ENCODE measurements around the gene MYEF2.
A peak's percentile ranks its signal among the peaks of the same experiment; 100 is the strongest.

MYEF2 gene, protein sequence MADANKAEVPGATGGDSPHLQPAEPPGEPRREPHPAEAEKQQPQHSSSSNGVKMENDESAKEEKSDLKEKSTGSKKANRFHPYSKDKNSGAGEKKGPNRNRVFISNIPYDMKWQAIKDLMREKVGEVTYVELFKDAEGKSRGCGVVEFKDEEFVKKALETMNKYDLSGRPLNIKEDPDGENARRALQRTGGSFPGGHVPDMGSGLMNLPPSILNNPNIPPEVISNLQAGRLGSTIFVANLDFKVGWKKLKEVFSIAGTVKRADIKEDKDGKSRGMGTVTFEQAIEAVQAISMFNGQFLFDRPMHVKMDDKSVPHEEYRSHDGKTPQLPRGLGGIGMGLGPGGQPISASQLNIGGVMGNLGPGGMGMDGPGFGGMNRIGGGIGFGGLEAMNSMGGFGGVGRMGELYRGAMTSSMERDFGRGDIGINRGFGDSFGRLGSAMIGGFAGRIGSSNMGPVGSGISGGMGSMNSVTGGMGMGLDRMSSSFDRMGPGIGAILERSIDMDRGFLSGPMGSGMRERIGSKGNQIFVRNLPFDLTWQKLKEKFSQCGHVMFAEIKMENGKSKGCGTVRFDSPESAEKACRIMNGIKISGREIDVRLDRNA

DNA sequence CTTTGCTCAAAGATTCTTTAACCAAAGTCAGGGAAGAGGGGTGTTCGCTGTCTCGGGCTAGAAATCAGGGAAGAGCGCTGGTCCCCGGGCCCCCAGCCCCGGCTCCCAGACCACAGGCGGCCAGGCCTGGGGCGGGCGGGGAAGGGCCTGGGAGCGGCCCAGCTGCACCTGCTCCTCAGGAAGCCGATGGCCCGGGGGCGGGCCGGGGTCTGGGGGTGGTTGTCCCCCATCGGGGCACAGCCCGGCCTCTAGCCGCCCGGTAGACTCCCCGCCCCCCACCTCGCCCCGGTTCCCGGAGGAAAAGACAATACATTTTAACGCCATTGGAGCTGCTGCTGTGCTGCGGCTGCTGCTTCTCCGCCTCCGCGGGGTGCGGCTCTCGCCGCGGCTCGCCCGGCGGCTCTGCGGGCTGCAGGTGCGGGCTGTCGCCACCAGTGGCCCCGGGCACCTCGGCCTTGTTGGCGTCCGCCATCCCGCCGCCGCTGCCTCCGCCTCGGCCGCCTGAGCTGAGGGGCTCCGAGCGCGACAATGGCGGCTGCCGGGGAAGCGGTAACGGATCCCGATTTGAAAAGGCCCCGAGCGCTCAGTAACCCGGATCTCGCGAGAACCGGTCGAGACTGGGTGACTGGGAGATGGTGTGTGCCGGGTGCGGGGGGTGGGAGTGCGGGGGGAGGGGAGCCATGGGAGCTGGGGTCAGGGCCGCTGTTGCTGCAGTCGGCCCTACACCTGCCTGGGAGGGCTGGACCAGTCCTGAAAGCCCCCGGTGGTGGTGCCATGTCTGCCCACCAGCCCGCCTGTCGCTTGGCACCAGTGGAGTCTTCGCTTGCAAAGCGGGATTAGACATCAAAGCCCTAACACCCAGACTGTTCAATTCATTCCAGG, at the start of gene MYEF2:
Gene MYEF2, minus strand, starts transcription at position 530 of the 882 bp plus-strand sequence. Its CDS starts 58 bp downstream, at position 472.
- DNase-seq (ENCODE audit: low read depth) = peak; percentile 33

DNA sequence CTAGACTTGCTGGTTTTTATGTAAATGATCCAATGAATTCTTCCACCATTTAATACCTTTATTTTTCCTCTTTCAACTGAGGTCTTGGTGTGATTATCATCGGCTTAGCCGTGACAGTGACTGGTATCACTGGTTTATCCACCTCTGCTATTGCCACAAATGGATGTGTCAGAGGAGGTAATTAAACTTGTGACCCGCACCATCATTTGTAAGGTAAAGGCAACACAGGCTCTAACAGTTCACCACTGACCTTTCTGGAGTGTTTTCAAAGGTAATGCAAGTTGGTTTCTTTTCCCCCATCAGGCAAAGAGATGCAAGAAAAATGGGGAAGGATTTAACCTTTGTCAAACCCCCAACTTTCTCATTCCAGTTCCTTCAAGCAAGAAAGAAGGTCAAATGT, 47.7 kb upstream of the MYEF2 start:
- DNase-seq (ENCODE audit: low read depth) = no peak

DNA sequence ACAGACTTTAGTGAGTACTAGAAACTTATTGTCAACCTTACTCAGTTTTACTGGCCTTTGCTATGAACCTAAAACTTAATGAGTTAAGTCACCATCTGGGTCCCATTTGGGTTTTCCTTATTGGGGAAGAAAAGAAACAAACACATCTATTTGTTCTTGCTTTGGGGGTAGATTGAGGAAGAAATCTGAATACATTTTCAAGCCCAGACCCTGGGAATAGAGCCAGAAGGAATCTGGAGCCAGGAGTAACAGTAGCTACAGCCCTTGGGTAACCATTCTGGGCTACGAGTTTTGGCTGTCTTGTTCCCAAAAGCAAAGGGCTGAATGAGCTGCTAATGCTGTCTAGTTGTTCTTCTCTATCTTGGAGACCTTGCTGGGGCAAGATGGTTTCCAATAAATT, 44.5 kb upstream of the MYEF2 start:
- DNase-seq (ENCODE audit: low read depth) = no peak

DNA sequence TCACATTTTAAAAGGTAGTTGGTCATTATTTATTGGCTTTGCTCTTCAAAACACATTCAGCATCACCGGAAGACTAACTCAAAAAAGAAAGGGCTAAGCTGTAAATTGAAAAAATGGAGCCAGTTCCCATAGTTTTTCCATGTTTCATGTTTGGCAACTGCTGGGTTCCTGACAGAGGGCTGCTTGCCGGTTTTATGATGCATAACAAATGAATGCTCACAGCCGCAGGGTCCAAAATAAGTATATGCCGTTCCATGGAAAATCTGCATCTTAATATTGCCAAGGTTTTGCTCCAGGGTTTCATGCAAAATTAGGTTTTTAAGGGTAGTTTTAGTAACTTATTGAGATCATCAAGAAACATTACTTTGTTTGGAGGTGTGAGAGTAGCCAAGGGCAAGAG, 43.8 kb upstream of the MYEF2 start:
- no peak for DNase-seq (ENCODE audit: low read depth)

DNA sequence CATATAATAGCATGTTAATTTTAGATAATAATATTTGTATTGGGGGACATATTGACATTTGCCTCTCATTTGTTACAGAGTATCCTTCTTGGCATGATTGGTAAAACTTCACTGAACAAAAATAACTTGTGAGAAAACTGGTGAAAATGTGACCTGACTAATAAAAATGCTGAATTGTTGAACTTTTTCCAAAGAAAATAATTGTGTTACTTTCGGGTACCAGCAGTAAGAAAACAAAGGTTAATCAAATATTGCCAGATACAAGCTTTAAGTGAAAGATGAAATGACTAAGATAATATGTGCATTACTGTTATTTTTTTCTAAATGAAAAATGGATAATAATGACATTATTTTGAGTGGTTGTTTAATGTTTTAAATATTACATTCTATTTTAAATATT, 43.2 kb upstream of the MYEF2 start:
- no peak for DNase-seq (ENCODE audit: low read depth)

DNA sequence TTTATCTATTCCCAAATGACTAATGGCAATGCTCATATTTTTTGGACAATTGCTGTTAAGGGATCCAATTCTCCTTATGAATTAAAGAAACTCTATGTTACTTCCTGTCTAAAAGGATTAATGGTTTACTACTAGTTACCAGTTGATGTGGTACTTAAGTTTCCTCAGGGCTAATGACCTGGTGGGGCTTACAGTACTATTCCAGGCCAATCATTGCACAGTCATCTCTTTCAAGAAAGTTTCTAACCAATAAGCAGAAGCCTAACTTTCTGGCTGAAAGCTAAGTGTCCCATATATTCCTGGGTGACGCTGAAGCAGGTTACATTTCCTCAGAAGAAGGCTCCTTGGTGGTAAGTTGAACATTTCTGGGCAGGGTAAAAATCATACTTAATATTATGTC, 27.9 kb upstream of the MYEF2 start, which contains the start of gene SLC12A1:
Gene SLC12A1, plus strand, starts transcription at position 322 of the 400 bp plus-strand sequence. CDS start 1,418 bp downstream, outside the sequence.
- DNase-seq (ENCODE audit: low read depth) = no peak

DNA sequence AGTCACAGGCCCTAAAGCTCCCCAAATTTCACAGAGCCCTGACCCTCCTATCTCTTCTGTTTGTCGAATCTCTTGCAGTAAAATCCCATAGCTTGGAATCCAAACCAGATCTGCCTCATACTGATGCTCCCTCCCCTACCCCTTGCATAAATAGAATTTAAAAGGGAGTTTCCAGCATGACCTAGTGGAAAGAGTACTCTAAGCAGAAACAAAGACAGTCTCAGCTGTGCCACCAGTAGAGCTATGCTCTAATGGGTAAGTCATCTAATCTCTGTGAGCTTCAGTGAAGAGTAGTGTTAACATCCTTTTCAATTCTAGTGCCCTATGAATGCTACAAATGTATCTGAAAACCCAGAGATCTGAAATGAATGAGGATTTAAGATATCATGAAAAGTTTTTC, 24.0 kb upstream of the MYEF2 start:
- no peak for DNase-seq (ENCODE audit: low read depth)

DNA sequence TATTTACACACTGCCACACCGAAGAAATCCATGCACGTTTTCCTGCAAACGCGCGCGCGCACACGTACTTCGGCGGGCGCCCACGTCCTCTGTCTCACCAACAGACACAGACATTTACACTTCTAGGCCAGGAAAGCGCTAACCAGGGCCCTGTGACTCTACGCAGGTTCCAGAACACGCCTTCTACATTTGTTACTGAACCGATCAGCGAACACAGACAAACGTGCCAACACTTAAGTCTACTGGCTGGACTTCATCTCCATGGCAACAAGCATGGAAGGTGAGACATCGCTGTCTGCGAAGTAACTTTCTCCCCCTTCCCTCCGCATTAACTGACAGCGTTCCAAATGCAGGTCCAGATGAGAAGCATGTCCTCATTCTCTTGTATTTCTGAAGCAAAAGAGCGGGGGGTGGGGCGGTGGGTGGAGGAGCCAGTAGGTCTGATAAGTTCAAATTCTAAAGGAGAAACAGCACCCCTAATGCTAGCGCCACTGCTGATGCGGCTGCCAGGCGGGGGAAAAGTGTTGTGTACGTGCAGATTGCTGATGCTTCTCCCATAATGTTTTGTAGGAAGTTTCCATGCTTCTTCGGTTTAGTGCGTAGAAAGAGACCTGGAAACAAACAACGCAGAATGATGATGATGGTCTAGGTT, 13.6 kb upstream of the MYEF2 start, which contains the start of gene CTXN2:
Gene CTXN2, plus strand, starts transcription at position 92 of the 652 bp plus-strand sequence. CDS start 9,636 bp downstream, outside the sequence.
- DNase-seq (ENCODE audit: low read depth) = no peak

DNA sequence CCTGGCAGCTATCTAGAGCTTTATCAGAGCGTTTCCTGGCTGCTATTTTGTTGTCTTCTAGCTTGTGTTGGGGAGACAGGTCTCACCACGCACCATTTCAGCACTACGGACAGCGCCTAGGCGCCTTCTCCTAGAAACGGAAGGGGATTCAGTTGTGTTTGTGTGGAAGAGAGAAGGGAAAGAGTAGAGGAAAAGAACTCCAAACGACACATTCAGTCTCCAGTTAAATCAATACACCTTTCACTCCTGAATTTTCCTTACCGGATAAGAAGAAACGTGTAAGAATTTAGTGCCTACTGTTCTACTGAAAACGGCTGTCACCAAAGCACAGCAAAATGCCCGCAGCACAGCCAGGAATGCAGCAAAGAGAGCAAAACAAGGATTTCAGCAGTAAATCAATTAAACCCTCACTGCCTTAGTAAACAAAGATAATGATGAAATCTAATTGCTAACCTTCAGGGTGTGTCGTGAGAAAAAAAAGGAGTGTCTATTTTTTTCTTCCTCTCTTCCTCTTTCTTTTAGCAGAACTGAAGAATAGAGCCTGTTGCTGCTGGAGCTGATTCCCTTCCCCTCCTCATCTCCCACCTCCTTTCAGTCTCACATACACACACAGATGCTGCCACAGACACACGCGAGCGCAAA, 13.0 kb upstream of the MYEF2 start:
- peak; percentile 10 for DNase-seq (ENCODE audit: low read depth)

DNA sequence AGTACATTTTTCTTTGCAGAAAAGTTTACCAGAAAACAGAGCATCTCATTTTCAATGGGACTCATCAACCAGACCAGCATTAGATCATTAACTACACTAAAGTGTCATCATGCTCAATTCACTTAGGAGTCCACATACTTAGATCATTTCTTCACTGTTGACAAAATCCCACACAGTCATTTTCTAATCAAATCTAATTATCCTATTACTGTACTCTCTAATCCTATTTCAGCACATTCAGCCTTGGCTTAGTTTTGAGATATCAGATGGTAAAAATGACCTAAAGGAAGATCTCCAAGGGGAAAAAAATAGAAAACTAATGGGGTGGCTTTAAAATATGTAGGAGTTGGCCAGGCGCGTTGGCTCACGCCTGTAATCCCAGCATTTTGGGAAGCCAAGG, 8.2 kb upstream of the MYEF2 start:
- DNase-seq (ENCODE audit: low read depth) = no peak

DNA sequence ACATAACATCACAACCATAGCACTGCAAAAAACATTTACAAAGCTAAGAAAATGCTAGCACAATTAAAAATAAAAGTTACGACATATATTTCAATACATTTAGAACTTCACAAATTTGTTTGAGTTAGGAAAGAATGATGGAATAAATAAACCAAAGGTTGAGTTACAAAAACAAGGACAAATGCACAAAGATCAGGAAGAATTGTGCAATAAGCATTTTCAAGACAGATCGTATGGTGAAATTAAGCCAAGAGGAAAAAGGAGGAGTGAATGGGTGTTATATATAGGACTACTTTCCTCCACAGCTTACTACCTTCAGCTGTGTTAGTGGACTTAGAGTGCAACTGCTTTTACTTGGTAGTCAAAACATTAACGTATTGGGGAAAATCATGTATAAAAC, 7.4 kb upstream of the MYEF2 start:
- no peak for DNase-seq (ENCODE audit: low read depth)

DNA sequence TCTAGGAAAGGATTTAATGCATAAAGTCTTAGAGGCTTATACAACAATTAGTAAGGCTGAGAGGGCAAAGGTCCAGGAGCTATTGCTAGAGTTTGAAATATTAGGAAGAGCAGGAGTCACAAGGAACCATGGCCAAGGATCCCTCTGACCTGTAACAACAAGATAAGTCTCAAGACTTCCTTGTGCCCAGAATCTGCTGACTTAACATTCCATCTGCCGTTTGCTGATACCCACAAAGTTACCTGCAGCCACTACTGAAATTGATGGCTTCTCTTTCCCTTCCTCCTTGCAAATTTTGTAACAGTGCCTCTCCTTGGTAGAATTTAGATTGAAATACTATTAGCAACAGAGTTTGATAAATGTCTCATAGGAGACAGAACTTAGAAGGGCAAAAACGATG, 4.7 kb upstream of the MYEF2 start:
- DNase-seq (ENCODE audit: low read depth) = no peak

DNA sequence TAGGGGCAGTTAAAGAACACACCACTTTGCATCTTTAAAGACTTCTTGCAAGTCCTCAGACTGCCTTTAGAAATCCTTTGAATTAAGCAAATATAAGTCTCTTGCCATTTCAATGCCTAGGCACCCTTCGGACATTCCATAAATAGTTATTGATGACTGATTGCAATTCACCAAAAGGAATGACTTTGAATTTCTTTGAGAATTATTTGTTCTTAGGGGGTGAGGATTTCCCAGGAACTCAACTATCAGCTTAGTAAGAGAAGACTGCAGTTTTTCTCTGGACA, 495 bp upstream of the MYEF2 start:
- no peak for DNase-seq (ENCODE audit: low read depth)

DNA sequence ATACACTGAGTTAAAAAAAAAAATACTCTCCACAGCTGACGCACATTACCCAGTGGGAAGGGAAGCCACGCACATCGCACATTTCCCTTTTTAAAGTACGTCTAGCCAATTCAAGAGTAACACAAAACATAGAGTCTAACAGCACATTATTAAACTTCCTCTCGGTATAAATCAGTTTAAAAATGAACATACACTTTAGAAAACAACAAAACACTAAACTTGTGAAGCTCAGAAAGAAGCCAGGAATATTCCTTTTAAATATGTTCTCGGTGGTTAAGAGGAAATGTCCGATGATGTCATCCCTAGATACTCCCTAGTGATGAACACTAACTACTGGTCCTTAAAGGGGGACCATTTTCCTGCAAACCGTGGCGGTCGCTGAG, 721 bp downstream of the MYEF2 start:
- no peak for DNase-seq (ENCODE audit: low read depth)

DNA sequence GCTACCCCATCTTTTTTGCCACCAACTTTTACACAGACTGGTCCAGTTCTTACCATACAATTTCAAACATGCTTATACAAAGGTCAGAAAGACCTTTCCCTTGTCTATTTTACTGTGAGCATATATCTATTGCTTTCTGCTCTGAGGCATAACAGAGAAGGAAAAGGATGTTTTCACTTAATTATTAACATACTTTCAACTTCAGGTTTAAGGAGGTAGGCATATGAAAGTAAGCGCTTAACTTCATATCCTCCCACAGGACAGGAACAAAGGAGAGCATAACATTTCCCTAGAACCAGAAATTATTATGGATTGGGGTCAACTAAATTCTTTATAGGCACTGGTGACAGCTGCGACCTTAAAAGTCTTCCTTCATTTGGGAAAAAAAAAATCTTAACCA, 1.1 kb downstream of the MYEF2 start:
- DNase-seq (ENCODE audit: low read depth) = no peak

DNA sequence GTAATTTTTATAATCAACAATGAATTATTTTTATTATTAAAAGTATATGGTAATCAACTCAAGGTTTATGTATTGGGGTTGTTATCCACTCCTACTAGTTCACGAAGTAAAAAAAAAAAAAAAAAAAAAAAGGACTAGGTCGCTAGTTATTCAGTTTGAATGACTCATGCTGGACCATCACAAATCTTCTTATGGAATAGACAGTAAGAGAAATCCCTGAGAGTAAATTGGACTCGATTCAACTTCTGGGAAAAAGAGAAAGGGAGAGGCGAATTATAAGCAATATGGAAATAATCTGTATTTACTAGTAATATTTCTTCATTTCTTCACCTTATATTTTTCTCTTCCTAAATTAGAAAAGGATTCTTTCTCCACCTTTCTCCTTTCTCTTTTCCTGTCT, 2.0 kb downstream of the MYEF2 start:
- no peak for DNase-seq (ENCODE audit: low read depth)

DNA sequence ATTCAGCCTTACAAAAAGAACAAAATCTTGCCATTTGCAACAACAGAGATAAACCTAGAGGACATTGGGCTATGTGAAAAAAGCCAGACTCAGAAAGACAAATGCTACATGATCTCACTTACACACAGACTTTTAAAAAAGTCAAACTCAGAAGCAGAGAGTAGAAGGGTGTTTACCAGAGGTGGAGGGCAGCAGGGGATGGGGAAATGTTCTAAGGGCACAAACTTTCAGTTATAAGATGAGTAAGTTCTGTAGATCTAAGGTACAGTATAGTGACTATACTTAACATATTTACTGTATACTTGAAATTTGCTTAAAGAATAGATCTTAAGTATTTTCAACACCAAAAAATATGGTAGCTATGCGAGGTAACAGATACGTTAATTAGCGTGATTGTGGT, 3.0 kb downstream of the MYEF2 start:
- DNase-seq (ENCODE audit: low read depth) = no peak

DNA sequence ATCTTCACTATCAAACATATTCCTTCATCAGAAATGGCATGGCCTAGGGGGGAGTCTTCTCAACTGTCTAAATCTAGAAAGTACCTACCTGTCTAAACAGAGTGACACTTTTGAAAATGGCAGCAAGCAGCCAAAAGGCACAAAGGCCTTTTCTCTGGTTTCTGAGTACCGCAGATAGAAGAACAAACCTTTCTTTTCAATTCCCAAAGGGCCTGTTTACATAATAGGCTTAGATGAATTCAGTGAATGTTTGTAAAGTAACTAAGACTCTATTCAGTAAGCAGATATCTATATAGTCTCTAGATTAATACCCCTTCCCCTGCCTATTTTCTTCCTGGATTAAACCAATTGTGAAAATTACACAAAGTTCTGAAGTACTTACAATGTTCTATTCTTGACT, 7.1 kb downstream of the MYEF2 start:
- DNase-seq (ENCODE audit: low read depth) = no peak

DNA sequence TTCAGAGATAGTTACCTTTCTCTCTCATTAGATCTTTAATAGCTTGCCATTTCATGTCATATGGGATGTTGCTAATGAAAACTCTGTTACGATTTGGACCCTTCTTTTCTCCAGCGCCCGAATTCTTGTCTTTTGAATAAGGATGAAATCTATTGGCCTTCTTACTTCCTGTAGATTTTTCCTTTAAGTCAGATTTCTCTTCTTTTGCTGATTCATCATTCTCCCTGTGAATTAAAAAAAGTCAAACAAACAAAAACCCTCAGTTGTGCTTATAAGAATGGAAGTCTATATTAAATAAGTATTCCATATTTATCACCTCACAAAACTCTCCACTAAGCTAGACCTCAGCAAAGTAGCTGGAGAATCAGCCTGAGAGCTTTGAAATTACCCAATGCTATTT, 9.5 kb downstream of the MYEF2 start:
- no peak for DNase-seq (ENCODE audit: low read depth)

DNA sequence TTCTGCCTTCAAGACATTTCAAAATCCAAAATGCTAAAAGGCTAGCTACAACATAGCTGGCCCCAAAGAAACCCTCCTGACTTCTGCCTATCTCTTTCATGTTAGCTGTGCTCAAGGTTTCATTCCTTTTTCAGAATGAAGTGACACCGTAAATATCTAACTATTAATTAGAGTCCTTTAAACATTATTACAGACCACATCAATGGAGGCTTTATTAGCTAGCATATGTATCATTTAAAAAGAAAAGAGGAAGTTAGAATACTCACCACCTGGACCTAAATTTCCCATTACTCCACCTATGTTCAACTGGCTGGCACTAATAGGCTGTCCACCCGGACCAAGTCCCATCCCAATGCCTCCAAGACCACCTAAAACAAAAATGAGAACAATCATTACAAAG, 24.6 kb downstream of the MYEF2 start:
- no peak for DNase-seq (ENCODE audit: low read depth)

DNA sequence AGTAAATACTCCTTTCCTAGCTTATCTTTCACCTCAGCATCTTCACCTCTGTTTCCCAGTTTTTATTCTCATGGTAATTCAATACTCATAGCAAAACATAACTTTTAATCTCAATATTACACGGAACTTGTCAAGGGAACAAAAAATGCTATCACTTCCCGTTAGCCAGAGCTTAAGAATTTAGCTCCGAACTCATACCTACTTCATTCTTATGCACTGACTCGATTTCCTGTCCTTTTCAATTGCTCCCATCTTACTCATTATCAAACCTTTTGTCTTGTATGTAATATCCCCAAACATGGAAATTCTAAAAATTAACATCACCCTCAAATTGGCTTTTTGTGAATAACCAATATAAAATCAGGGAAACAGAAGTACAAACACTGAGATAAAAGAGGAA, 28.2 kb downstream of the MYEF2 start:
- DNase-seq (ENCODE audit: low read depth) = no peak

DNA sequence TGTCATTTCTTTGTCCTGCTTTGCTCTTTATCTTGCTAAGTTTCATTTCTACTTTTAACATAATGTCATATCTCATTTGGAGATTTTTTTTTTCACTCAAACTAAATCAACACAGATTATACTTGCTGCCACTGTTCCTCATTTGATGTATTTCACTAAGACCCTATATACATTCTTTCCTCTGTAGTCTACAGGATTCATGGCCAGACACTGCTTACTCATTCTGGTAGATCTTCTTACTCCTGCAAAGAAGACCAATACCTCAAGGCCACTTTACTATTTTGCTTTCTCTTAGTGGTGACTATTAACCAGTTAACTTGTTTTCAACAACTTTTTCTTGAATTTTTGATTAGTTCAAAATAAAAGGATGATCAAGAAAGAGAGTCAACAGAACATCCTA, 30.7 kb downstream of the MYEF2 start:
- no peak for DNase-seq (ENCODE audit: low read depth)

Measured in stimulated activated CD8-positive, alpha-beta memory T cell treated with anti-CD3 and anti-CD28 coated beads, Interleukin-12 subunit alpha, Interleukin-12 subunit beta, amount 100 ng/mL, for 1 hour (primary cell).